Measurements from ENCODE around the gene HIGD1B. TPM values are rescaled to one million over a fixed set of nuclear protein-coding genes. Genes with fewer than 3 reads are reported as not detected.

HIGD1B gene
- total and polyA plus RNA-seq, 2 of the 13 experiments (the other 11 are each of a cell fraction or from before 2014, with no cell fraction given), result not detected

DNA sequence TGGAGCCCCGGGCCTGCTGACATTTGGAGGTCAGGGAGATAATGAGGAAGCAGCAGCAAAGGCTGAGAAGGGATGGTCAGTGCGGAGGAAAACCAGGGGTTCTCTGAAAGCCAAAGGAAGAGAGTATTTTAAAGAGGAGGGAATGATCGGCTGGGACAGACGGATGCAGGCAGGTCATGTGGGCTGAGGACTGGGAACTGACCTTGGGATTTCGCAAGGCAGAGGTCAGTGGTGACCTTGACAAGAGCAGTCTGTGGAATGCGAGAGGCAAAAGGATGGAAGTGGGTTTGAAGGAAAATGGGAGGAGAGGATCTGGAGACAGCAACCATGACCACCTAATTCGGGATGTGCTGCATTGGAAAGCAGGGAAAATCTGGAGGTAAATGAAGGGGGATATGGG lies 41.3 kb downstream of the HIGD1B start (continued):
- TF ChIP-seq, protein P1, sequence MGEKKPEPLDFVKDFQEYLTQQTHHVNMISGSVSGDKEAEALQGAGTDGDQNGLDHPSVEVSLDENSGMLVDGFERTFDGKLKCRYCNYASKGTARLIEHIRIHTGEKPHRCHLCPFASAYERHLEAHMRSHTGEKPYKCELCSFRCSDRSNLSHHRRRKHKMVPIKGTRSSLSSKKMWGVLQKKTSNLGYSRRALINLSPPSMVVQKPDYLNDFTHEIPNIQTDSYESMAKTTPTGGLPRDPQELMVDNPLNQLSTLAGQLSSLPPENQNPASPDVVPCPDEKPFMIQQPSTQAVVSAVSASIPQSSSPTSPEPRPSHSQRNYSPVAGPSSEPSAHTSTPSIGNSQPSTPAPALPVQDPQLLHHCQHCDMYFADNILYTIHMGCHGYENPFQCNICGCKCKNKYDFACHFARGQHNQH (CRISPR knock-in tag; IDR thresholded peaks at IDR 0.05), result 0 out of 2 replicates have a peak, but pooled peaks have one; percentile 23
- TF ChIP-seq ZNF513 (CRISPR knock-in tag; conservative IDR thresholded peaks at IDR 0.05), result no peak
- TF ChIP-seq, protein P2, sequence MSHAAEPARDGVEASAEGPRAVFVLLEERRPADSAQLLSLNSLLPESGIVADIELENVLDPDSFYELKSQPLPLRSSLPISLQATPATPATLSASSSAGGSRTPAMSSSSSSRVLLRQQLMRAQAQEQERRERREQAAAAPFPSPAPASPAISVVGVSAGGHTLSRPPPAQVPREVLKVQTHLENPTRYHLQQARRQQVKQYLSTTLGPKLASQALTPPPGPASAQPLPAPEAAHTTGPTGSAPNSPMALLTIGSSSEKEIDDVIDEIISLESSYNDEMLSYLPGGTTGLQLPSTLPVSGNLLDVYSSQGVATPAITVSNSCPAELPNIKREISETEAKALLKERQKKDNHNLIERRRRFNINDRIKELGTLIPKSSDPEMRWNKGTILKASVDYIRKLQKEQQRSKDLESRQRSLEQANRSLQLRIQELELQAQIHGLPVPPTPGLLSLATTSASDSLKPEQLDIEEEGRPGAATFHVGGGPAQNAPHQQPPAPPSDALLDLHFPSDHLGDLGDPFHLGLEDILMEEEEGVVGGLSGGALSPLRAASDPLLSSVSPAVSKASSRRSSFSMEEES (CRISPR knock-in tag; IDR thresholded peaks at IDR 0.05), result peak; percentile 64; the same call in 1 of the 2 replicates
- TF ChIP-seq CBX5 (CRISPR knock-in tag; IDR thresholded peaks at IDR 0.05; ENCODE audit: borderline replicate concordance), result no peak
- TF ChIP-seq HNRNPH1 (optimal IDR thresholded peaks at IDR 0.05; ENCODE audit: low read depth, low read length), result no peak
- no peak for TF ChIP-seq KDM4B (CRISPR knock-in tag; IDR thresholded peaks at IDR 0.05)
- no peak for TF ChIP-seq ZC3H4 (CRISPR knock-in tag; IDR thresholded peaks at IDR 0.05; ENCODE audit: borderline replicate concordance)
- no peak for TF ChIP-seq MXI1 (IDR thresholded peaks at IDR 0.05; ENCODE audit: borderline replicate concordance, low read depth, low read length)
- peak; percentile 21; the same call in 1 of the 2 replicates for TF ChIP-seq ZNF501 (CRISPR knock-in tag; IDR thresholded peaks at IDR 0.05)
- no peak for TF ChIP-seq MEIS2 (CRISPR knock-in tag; IDR thresholded peaks at IDR 0.05)
- TF ChIP-seq TEAD3 (CRISPR knock-in tag; optimal IDR thresholded peaks at IDR 0.05; ENCODE audit: borderline replicate concordance), result peak; percentile 91
- no peak for TF ChIP-seq NFIC (IDR thresholded peaks at IDR 0.05; ENCODE audit: low read length)
- peak; percentile 43; the same call in 1 of the 2 replicates for TF ChIP-seq AHDC1 (CRISPR knock-in tag; IDR thresholded peaks at IDR 0.05; ENCODE audit: borderline replicate concordance)
- peak; percentile 72; the same call in 1 of the 2 replicates for TF ChIP-seq HDAC2 (CRISPR knock-in tag; IDR thresholded peaks at IDR 0.05)
- TF ChIP-seq YEATS2 (CRISPR knock-in tag; IDR thresholded peaks at IDR 0.05; ENCODE audit: borderline replicate concordance), result no peak
- TF ChIP-seq USF2 (IDR thresholded peaks at IDR 0.05; ENCODE audit: low read depth, low read length), result peak; percentile 57
- TF ChIP-seq USF2 (CRISPR knock-in tag; IDR thresholded peaks at IDR 0.05; ENCODE audit: borderline replicate concordance), result peak; percentile 71; the same call in 1 of the 2 replicates

Data from HepG2 (cell line).